ENCODE measurements around the gene ABCA13.
"Not testable (repeated sequence)": the region's sequence is repeated elsewhere in the genome, so short reads cannot be mapped to it uniquely, and the experiment has no call there.

The ABCA13 gene

DNA sequence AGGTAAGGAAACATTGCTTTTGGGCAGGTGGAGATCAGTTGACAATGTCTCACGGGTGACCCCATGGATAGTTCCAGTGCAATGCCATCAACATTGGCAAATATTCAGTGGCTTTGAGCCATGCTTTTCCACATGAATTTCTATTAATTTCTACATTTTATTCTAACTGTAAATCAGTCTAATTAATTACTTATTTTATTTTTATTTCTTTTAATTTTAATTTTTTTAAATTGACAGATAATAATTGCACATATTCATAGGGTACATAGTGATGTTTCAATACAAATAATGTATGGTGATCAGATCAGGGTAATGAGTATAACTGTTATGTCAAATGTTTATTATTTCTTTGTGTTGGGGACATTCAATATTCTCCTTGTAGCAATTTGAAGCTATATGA lies 3.8 kb downstream of the ABCA13 start:
- TF ChIP-seq TAF1 (IDR thresholded peaks at IDR 0.05; ENCODE audit: borderline replicate concordance, low read depth, low read length): no peak
- TF ChIP-seq POLR2AphosphoS5 (IDR thresholded peaks at IDR 0.05; ENCODE audit: low read depth, low read length): no peak
- TF ChIP-seq POLR2A (IDR thresholded peaks at IDR 0.05; ENCODE audit: low read depth, low read length): no peak
- DNase-seq (ENCODE audit: insufficient read length) (no peak), FAIRE-seq (no peak)

DNA sequence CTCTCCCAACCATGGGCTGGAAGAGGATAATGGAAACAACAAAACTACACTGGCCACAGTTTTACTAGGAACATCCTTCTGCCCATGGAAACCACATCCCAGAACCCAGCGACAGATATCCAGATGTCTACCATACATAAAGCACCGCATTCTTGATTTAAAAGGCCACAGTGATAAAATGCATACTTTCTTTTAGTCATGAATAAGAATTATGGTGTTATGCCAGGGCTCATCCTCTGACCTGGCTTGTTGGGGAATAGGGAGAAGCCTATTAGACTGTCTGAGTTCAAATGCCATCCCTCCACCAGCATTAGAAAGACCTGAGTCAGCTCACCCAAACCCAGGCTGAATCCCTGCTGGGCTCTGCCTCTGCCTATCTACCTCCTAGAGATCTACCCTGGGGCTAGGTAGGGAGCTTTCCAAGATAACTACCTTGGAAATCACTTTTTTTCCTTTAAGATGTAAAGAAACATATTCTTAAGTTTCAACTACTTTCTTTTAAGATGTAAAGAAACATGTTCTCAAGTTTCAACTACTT lies 5.2 kb downstream of the ABCA13 start:
- TF ChIP-seq TAF1 (IDR thresholded peaks at IDR 0.05; ENCODE audit: borderline replicate concordance, low read depth, low read length) (no peak), POLR2A (IDR thresholded peaks at IDR 0.05; ENCODE audit: low read depth, low read length) (no peak), POLR2AphosphoS5 (IDR thresholded peaks at IDR 0.05; ENCODE audit: low read depth, low read length) (no peak)
- no peak for FAIRE-seq
- no peak for DNase-seq (ENCODE audit: insufficient read length)

DNA sequence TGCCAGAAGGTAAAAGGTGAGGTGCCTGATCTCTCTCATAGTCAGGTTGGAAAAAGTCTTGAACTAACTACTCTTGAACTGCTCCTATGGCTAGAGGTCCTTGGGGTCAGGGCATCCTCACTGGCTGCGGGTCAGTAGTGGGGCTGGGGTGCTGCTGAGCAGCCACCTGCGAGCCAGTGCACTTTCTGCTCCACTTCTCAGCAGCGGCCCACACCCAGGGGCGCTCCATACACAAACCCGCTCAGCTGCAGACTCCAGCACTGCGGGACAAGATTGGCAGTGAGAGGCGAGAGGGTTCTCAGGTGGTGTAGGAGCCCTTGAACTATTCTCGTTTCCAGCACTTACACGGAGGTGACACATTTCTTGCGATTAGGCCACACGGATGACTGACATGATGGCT lies 6.0 kb downstream of the ABCA13 start:
- no peak for DNase-seq (ENCODE audit: insufficient read length)
- TF ChIP-seq POLR2A (IDR thresholded peaks at IDR 0.05; ENCODE audit: low read depth, low read length): no peak
- TF ChIP-seq TAF1 (IDR thresholded peaks at IDR 0.05; ENCODE audit: borderline replicate concordance, low read depth, low read length): no peak
- TF ChIP-seq POLR2AphosphoS5 (IDR thresholded peaks at IDR 0.05; ENCODE audit: low read depth, low read length): no peak

DNA sequence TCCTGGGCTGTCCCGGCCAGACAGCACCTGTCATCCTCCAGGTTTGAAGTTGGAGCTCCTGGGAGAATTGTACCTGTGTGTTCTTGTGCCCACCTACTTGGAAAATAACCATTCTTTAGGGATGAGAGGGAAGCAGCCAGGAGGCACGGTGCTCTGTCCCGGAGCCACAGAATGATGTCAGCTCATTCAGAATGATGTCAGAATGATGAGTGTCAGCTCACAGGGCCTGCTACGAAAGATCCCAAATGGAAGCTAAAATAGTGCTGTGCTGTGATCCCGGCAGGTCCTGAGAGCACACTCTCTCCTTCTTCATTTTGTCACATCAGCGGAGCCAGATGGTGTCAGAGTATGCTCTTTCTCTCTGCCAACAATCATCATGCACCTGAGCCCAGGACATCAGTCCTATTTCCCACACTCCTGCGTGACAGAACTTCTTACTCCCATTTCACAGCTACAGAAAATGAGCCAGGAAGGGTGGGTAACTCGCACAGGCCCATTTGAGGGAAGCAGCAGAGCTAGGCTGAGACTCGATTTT lies 8.3 kb downstream of the ABCA13 start:
- no peak for TF ChIP-seq POLR2AphosphoS5 (IDR thresholded peaks at IDR 0.05; ENCODE audit: low read depth, low read length)
- no peak for TF ChIP-seq TAF1 (IDR thresholded peaks at IDR 0.05; ENCODE audit: borderline replicate concordance, low read depth, low read length)
- TF ChIP-seq POLR2A (IDR thresholded peaks at IDR 0.05; ENCODE audit: low read depth, low read length): no peak
- FAIRE-seq (no peak), DNase-seq (ENCODE audit: insufficient read length) (no peak)

More for the DNA sequence above, 6.0 kb downstream of the ABCA13 start:
- FAIRE-seq: no peak

DNA sequence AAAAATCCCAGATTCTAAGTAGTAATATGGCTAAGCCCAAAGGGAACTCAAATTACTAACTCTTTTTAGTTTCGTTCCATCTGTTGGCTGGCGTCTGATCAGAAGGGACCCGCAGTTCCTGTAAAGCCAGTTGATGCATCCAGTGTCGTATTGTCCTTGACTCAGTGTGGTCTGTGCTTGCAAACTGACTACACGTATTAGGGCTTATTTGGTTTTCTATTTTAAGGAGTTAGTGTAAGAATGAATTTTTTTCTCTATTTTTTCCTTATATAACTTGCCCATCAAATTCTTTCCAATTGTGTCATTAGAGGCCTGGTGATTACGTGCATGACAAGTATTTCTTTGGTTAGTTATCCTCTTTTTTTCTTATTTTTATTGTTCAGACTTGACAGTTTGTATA lies 9.7 kb downstream of the ABCA13 start:
- DNase-seq (ENCODE audit: insufficient read length) (no peak), FAIRE-seq (no peak)
- TF ChIP-seq POLR2A (IDR thresholded peaks at IDR 0.05; ENCODE audit: low read depth, low read length): no peak
- TF ChIP-seq POLR2AphosphoS5 (IDR thresholded peaks at IDR 0.05; ENCODE audit: low read depth, low read length): no peak
- no peak for TF ChIP-seq TAF1 (IDR thresholded peaks at IDR 0.05; ENCODE audit: borderline replicate concordance, low read depth, low read length)

DNA sequence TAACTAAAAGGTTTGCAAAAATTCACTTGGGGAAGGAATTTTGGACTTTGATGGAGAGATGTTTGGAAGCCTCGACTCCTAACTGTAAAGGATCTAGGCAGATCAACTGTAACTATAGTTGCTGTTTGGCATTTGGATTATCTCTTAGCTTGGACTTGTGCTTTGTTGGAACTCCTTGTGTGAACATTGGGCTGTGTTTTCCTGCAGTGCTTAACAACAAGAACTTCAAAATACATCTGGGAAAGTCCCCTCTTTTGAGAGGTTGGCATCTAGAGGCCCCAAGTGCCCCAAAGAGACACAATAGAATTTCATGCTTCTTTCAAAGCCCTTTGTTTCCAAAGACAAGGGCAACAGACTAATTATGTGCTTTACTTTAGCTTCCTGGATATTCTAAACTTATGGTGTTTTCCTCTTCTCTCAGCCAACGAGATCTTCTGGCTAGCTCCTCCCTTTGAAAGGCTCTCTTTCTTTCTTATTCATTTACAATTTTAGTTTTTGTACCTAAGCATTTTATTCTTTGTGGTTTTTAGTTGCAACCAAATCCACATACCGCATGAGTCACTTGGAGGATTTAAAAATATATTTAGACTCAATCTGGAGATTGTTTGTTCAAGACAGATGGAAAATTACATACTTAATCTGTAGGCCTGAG lies 11.6 kb downstream of the ABCA13 start:
- DNase-seq (ENCODE audit: insufficient read length) (no peak), FAIRE-seq (no peak)
- TF ChIP-seq TAF1 (IDR thresholded peaks at IDR 0.05; ENCODE audit: borderline replicate concordance, low read depth, low read length) (no peak), POLR2A (IDR thresholded peaks at IDR 0.05; ENCODE audit: low read depth, low read length) (no peak), POLR2AphosphoS5 (IDR thresholded peaks at IDR 0.05; ENCODE audit: low read depth, low read length) (no peak)

DNA sequence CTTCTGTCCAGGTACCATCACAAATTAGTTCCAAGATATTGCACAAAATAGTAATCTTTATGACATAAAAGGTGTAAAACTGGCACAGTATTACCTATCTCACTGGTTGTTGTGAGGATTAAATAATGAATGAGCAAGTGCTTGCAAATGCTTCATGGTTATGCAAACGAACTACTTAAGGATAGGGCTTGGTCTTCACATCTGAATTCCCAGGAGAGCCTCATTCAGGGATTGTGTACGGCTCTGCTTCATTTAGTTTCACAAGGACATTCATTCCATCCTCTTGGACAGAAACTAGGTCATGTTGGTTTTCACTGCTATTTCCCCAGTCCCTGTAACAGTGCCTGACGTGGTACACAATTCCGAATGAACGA lies 12.1 kb downstream of the ABCA13 start:
- FAIRE-seq: no peak
- DNase-seq (ENCODE audit: insufficient read length): no peak
- TF ChIP-seq POLR2A (IDR thresholded peaks at IDR 0.05; ENCODE audit: low read depth, low read length) (no peak), POLR2AphosphoS5 (IDR thresholded peaks at IDR 0.05; ENCODE audit: low read depth, low read length) (no peak), TAF1 (IDR thresholded peaks at IDR 0.05; ENCODE audit: borderline replicate concordance, low read depth, low read length) (no peak)

DNA sequence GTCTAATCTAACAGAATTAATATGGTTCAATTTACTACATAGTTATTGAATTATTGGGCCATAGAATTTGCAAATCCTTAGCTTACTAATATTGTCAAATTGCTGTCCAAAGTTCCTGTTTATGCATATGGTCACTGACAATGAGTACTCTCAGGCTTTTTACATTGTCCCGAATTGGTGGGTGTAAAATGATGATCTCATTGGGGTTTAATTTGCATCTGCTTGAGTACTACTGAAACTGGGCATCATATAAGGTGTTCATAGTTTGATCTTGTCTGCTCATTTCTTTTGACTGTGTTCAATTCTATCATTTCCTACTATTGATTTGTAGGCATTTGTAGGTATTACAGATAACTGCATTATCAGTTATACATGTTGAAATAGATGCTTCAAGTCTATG lies 12.7 kb downstream of the ABCA13 start:
- DNase-seq (ENCODE audit: insufficient read length): no peak
- no peak for FAIRE-seq
- no peak for TF ChIP-seq POLR2AphosphoS5 (IDR thresholded peaks at IDR 0.05; ENCODE audit: low read depth, low read length)

DNA sequence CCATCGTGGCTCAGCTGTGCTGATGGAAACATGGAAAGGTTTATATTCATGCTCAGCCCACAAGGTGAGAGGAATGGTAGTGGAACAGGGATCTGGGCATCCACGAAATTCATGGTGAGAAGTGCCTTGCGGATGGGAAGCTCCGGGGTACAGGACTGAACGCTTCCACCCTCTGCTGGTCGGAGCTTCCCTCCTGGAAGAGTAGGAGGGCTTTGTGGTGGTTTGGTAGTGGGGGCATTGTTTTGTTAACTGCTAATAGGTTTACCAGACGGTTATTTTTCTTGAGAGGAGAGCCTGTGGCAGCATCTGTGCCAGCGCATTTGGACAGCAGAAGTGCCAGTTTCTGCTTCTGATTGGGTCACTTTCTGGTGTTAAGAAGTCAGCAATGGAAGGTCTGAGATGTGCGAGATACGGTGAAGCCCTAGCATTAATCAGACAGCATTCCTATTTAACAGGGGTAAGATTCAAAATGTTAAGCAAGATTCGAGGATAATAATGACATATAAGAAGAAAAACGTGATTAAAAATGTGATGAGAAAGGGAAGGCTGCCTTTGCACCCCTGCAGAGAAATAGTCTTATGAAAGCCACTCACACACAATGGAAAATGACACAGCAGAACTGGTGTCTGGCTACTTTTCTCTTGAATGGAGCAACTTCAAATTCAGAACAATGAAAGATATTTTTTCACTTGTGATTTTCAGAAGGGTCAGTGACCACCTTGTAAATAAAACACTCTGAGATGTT lies 17.7 kb downstream of the ABCA13 start:
- FAIRE-seq (no peak), DNase-seq (ENCODE audit: insufficient read length) (no peak)
- TF ChIP-seq TAF1 (IDR thresholded peaks at IDR 0.05; ENCODE audit: borderline replicate concordance, low read depth, low read length) (no peak), POLR2A (IDR thresholded peaks at IDR 0.05; ENCODE audit: low read depth, low read length) (no peak), POLR2AphosphoS5 (IDR thresholded peaks at IDR 0.05; ENCODE audit: low read depth, low read length) (no peak)

DNA sequence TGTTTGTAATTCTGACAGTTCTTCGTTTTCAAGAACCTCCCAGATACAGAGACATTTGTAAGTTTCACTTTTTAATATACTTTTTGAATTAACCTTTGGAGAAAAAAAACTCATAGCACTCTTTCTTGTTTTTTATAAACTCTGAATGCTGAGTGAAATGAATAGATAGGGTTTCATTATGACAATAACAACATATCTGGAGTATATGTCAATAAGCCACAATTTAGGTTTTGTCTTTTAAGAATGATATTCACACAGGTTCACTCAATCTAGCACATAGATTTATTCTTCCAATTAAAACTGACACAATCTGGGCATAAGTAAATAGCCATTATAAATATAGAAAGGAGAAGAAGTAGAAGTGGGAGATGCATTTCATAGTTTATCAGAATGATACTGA lies 21.7 kb downstream of the ABCA13 start:
- no peak for FAIRE-seq
- TF ChIP-seq TAF1 (IDR thresholded peaks at IDR 0.05; ENCODE audit: borderline replicate concordance, low read depth, low read length): no peak
- no peak for TF ChIP-seq POLR2A (IDR thresholded peaks at IDR 0.05; ENCODE audit: low read depth, low read length)
- no peak for TF ChIP-seq POLR2AphosphoS5 (IDR thresholded peaks at IDR 0.05; ENCODE audit: low read depth, low read length)

DNA sequence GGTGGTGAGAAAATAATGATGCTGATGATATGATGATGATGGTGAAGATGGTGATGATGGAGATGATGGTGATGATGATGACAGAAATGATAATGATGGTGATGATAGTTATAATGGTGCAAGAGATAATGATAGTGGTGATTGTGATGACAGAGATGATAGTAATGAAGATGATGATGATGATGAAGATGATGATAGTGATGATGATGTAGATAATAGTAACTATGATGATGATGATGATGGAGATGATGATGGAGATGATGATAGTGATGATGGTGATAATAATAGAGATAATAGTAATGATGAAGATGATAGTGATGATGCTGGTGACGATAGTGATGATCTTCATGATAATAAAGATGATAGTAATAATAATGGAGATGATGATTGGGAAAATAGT lies 22.2 kb downstream of the ABCA13 start:
- TF ChIP-seq TAF1 (IDR thresholded peaks at IDR 0.05; ENCODE audit: borderline replicate concordance, low read depth, low read length) (no peak), POLR2A (IDR thresholded peaks at IDR 0.05; ENCODE audit: low read depth, low read length) (no peak)
- DNase-seq (ENCODE audit: insufficient read length): no peak
- FAIRE-seq: no peak

More for the DNA sequence above, 21.7 kb downstream of the ABCA13 start:
- DNase-seq (ENCODE audit: insufficient read length): no peak

DNA sequence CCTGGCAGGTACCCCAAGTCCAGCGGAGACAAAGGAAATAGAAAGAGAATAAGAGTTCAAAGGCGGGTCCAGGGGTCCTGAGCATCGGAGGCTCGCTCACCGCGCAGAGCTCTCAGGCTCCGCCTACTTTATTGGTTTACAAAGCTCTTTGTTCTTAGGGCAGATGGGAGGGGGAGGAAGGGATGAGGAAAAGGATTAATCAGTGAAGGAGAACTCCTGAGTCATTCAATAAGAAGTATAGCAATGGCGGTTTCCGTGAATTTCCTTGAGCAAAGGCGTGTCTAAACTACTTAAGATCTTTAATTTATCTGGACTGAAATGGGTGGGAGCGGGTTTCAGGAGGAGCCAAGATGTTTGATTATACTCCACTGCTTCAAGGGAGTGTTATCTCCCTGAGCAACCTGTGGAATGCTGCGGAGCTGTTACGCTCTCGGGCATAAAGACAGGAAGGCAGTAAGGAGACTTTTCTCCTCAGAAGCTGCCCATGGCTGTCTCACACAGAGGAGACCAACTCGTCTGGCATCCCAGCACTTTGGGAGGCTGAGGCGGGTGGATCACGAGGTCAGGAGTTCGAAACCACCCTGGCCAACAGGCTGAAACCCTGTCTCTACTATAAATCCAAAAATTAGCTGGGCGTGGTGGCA lies 29.8 kb downstream of the ABCA13 start:
- FAIRE-seq: not testable (repeated sequence)

DNA sequence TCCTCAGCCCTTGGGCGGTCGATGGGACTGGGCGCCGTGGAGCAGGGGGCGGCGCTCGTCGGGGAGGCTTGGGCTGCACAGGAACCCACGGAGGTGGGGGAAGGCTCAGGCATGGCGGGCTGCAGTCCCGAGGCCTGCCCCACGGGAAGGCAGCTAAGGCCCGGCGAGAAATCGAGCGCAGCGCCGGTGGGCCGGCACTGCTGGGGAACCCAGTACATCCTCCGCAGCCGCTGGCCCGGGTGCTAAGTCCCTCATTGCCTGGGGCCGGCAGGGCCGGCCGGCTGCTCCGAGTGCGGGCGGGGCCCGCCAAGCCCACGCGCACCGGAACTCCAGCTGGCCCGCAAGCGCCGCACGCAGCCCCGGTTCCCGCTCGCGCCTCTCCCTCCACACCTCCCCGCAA lies 31.7 kb downstream of the ABCA13 start:
- FAIRE-seq; DNase-seq (ENCODE audit: insufficient read length): not testable (repeated sequence)

More for the DNA sequence above, 29.8 kb downstream of the ABCA13 start:
- DNase-seq (ENCODE audit: insufficient read length): not testable (repeated sequence)

All from GM12892 (cell line).